NCI-H526 treated with DMSO at 0.1 percent for 48 hours (cell line): ENCODE results near the gene PSMB1.
"Not testable (repeated sequence)": the region's sequence is repeated elsewhere in the genome, so short reads cannot be mapped to it uniquely, and the experiment has no call there.

ENCODE experiments used
- DNase-seq: peaks from one replicate; lab custom pipeline; 2025; lab: John Stamatoyannopoulos, UW

Gene PSMB1

DNA sequence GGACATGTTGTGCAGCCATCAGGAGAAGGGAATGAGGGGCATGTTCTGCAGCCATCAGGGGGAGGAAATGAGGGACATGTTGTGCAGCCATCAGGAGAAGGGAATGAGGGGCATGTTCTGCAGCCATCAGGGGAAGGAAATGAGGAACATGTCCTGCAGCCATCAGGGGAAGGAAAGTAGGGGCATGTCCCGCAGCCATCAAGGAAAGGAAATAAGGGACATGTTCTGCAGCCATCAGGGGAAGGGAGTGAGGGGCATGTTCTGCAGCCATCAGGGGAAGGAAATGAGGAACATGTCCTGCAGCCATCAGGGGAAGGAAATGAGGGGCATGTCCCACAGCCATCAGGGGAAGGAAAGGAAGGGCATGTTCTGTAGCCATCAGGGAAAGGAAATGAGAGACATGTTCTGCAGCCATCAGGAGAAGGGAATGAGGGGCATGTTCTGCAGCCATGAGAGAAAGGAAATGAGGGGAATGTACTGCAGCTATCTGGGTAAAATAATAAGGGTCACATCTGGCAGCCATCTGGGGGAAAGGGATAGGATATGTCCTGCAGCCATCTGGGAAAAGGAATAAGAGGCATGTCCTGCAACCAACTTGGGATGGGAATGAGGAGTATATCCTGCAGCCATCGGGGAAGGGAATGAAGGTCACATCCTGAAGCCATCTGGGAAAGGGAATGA is 50.2 kb downstream of the PSMB1 start:
- DNase-seq, result not testable (repeated sequence)

DNA sequence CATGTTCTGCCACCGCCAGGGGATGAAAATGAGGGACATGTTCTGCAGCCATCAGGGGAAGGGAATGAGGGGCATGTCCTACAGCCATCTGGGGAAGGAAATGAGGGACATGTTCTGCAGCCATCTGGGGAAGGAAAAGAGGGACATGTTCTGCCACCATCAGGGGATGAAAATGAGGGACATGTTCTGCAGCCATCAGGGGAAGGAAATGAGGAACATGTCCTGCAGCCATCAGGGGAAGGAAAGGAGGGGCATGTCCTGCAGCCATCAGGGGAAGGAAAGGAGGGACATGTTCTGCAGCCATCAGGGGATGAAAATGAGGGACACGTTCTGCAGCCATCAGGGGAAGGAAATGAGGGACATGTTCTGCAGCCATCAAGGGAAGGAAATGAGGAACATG is 50.8 kb downstream of the PSMB1 start:
- DNase-seq, result not testable (repeated sequence)

GRCh38 chr6:170500955-170501590 is 52.0 kb downstream of the PSMB1 start:
- DNase-seq, result no peak

- DNase-seq, result no peak
Measured at GRCh38 chr6:170497841-170498301, 55.2 kb downstream of the PSMB1 start.

DNA sequence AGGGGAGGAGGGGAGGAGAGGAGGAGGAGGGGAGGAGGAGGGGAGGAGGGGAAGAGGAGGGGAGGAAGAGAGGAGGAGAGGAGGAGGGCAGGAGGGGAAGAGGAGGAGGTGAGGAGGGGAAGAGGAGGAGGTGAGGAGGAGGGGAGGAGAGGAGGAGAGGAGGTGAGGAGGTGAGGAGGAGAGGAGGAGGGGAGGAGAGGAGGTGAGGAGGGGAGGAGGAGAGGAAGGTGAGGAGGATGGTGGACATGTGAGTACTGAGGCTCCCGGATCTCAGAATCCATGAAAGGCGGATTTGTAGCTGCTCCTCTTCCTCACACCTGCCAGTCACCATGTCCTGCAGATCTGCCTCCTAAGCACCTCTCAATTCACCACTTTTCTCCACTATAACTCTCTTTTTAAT is 59.8 kb downstream of the PSMB1 start:
- no peak for DNase-seq

DNA sequence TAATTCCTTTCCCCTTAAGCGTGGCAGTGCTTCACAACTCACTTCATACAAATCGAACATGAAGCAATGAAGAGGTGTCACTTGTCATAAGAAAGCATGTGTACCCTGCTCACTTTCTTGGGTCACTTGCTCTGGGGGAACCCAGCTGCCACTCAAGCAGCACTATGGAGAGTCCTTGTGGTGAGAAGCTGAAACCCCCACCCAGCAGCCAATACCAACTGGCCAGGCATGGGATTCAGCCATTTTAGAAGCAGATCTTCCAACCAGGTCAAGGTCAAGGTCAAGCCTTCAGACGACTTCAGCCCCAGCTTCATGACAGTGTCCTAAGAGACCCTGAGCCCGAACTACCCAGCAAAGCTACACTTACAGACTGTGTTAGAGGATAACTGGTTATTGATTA is 62.8 kb downstream of the PSMB1 start:
- DNase-seq, result no peak

- no peak for DNase-seq
Measured at GRCh38 chr6:170489836-170490235, 63.3 kb downstream of the PSMB1 start.

GRCh38 chr6:170487707-170488329 is 65.3 kb downstream of the PSMB1 start:
- no peak for DNase-seq

GRCh38 chr6:170485159-170485558 is 67.9 kb downstream of the PSMB1 start:
- no peak for DNase-seq
